BLaER1 treated with 17β-estradiol and CSF1 and Interleukin-3, amounts not matched to agents 10 nM and 100 nM (cell line): ENCODE data around the gene FIBIN.
A peak's percentile ranks its signal among the peaks of the same experiment; 100 is the strongest.

ENCODE experiments used
- H3K27ac ChIP-seq, 11 experiments: shearing (Covaris generic); formaldehyde crosslinking; 2 replicates each; pipeline ENCODE4 v1.8.1; 2022
- H3K27me3 ChIP-seq, 11 experiments: shearing (Covaris generic); formaldehyde crosslinking; 2 replicates each; pipeline ENCODE4 v1.8.1; 2022
- H3K36me3 ChIP-seq, 11 experiments: shearing (Covaris generic); formaldehyde crosslinking; 2 replicates each; pipeline ENCODE4 v1.8.1; 2022
- H3K4me1 ChIP-seq, 10 experiments: shearing (Covaris generic); formaldehyde crosslinking; 2 replicates each; pipeline ENCODE4 v1.8.1; 2022
- H3K4me2 ChIP-seq, 11 experiments: shearing (Covaris generic); formaldehyde crosslinking; 2 replicates each; pipeline ENCODE4 v1.8.1; 2022
- H3K4me3 ChIP-seq, 10 experiments: shearing (Covaris generic); formaldehyde crosslinking; 2 replicates each; pipeline ENCODE4 v1.8.1; 2022
- H3K9ac ChIP-seq, 11 experiments: shearing (Covaris generic); formaldehyde crosslinking; 2 replicates each; pipeline ENCODE4 v1.8.1; 2022
- H3K9me3 ChIP-seq, 11 experiments: shearing (Covaris generic); formaldehyde crosslinking; replicated peaks in 1 of 11; 2 replicates each; pipeline ENCODE4 v1.8.1; 2022
- H4K20me1 ChIP-seq, 11 experiments: shearing (Covaris generic); formaldehyde crosslinking; 2 replicates each; pipeline ENCODE4 v1.8.1; 2022
- Cebpa-rat ChIP-seq, 11 experiments: shearing (Covaris generic); IDR thresholded peaks; 2 replicates each; pipeline ENCODE4 v1.8.1; 2022

The FIBIN gene

DNA sequence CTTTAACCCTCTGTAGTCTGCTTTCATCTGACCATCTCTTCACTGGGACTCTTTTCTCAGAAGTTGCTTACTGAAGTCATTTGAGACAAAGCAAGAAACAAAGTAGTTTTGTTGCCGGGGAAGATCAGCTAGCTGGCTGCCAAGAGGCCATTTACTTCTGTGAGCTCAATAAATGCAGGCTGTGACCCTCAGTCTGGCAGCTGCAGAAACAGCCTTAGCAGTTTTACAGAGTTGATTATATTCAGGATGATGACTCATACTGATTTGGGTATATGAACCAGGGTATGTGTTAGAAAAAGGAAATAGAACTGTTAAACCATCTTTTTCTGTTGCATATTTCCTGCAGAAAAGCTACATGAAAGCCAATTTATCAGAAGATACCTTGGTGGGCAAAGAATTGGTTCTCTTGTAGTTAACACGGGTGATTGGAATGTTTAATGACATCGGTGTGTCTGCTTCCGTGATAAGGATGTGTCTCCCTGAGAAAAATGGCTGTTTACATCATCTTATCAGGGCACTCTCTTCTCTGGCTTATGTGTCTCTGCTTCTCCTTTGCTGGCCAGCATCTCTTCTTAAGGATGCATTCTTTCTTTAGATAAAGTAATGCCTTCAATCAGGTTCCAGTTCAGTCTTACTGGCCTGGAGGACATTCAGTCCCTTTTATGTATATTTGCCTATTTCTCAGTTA lies 18.5 kb downstream of the FIBIN start:
- Histone ChIP-seq H3K4me3 (no peak overlapping the region), H3K36me3 (no peaks in the 10 kb centered on the region), H3K4me2 (peak overlapping the region in 4 of 11 experiments; percentile 9 to 38 (median 18); a peak in 6 of 22 replicates), H4K20me1 (no peaks in the 10 kb centered on the region), H3K27ac (peak overlapping the region in 1 of 11 experiments; percentile 14; a peak in 1 of 22 replicates), H3K4me1 (peaks cover 0 to 16% (median 4%) of the 10 kb centered on the region in 10 experiments; a peak in 9 of 20 replicates), H3K9me3 (no peaks in the 10 kb centered on the region), H3K27me3 (no peaks in the 10 kb centered on the region), H3K9ac (no peak overlapping the region)
- TF ChIP-seq Cebpa-rat (IDR thresholded peaks at IDR 0.05): no peak

DNA sequence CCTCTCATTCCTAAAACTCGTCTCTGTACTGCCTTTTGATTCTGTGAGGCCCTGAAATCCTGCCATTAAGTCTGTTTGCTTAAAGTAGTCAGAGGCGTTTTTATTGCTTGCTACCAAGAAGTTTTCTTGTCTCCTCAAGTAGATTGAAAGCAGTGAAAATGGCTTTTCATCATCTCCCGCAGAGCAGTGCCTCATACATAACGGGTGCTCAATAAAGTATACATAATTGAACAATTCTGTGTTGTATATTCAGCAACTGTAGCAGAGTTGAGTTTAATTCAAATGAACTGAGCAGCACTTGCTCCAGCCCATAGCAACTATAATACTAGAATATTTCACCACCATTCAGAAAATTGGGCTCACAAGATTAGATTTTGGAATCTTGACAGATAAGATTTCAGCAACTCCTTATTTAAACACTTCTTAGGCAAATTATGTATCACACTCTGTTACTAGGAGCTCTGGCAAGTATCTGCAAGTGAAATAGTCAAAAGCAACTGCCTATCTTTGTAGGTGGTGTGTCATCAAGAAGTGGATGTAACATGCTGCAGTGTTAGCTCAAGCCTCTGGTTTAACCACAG lies 20.0 kb downstream of the FIBIN start:
- Histone ChIP-seq H3K9ac (no peak overlapping the region), H3K27ac (no peak overlapping the region), H3K4me1 (peaks cover 0 to 16% (median 4%) of the 10 kb centered on the region in 10 experiments; a peak in 9 of 20 replicates), H3K4me3 (no peak overlapping the region), H4K20me1 (no peaks in the 10 kb centered on the region), H3K27me3 (no peaks in the 10 kb centered on the region), H3K36me3 (no peaks in the 10 kb centered on the region), H3K9me3 (no peaks in the 10 kb centered on the region), H3K4me2 (no peak overlapping the region)
- TF ChIP-seq Cebpa-rat (IDR thresholded peaks at IDR 0.05): no peak

GRCh38 chr11:27018902-27019529 lies 25.1 kb downstream of the FIBIN start:
- no peak for TF ChIP-seq Cebpa-rat (IDR thresholded peaks at IDR 0.05)
- no peaks in the 10 kb centered on the region for H3K36me3 ChIP-seq
- H3K4me2 ChIP-seq: no peak overlapping the region
- H3K4me1 ChIP-seq: no peaks in the 10 kb centered on the region
- no peak overlapping the region for H3K27ac ChIP-seq
- no peak overlapping the region for H3K4me3 ChIP-seq
- H4K20me1 ChIP-seq: no peaks in the 10 kb centered on the region
- no peak overlapping the region for H3K9ac ChIP-seq
- no peaks in the 10 kb centered on the region for H3K27me3 ChIP-seq
- H3K9me3 ChIP-seq: no peaks in the 10 kb centered on the region

- H3K27ac ChIP-seq: no peak overlapping the region
Observed at GRCh38 chr11:27020751-27021150, 26.8 kb downstream of the FIBIN start.

DNA sequence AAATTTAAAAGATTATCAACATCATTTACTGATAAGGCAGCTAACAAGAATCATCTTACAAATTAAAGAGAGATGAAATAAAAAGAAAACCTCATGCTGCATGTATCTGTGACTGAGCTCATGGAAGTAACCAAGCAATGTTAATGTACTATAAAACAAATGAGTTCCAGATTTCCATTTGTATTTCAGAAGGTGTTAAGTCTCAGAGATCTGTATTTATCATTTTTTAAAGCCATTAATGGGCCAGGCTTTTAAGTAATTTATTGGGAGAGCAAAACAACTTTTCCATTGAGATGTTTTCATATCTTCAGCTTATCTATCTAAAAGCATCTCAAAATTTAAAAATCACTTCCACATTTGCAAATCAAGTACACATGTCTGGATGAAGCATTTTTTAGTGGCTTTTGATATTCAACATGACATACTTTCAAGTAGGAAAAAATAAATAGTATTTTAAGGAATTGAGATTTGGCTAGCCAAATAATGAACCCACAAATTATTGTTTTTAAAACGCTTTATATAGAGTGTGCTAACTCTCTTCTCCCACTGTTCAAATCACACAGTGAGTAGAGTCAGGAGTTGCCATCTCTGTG lies 28.8 kb downstream of the FIBIN start:
- Histone ChIP-seq H3K27me3 (no peaks in the 10 kb centered on the region), H4K20me1 (no peaks in the 10 kb centered on the region), H3K27ac (no peak overlapping the region), H3K36me3 (no peaks in the 10 kb centered on the region), H3K9me3 (no peaks in the 10 kb centered on the region), H3K4me2 (no peak overlapping the region), H3K4me3 (no peak overlapping the region), H3K4me1 (no peaks in the 10 kb centered on the region), H3K9ac (no peak overlapping the region)
- no peak for TF ChIP-seq Cebpa-rat (IDR thresholded peaks at IDR 0.05)

More at GRCh38 chr11:27020751-27021150, 26.8 kb downstream of the FIBIN start:
- H3K9ac ChIP-seq: no peak overlapping the region
- H3K4me3 ChIP-seq: no peak overlapping the region
- no peak for TF ChIP-seq Cebpa-rat (IDR thresholded peaks at IDR 0.05)
- no peaks in the 10 kb centered on the region for H3K36me3 ChIP-seq
- H3K4me2 ChIP-seq: no peak overlapping the region
- no peaks in the 10 kb centered on the region for H3K27me3 ChIP-seq
- H3K4me1 ChIP-seq: no peaks in the 10 kb centered on the region
- no peaks in the 10 kb centered on the region for H4K20me1 ChIP-seq
- H3K9me3 ChIP-seq: no peaks in the 10 kb centered on the region

- Histone ChIP-seq H4K20me1 (no peaks in the 10 kb centered on the region), H3K4me1 (no peaks in the 10 kb centered on the region), H3K27ac (no peak overlapping the region), H3K27me3 (no peaks in the 10 kb centered on the region), H3K9me3 (no peaks in the 10 kb centered on the region), H3K4me3 (no peak overlapping the region), H3K9ac (no peak overlapping the region), H3K36me3 (no peaks in the 10 kb centered on the region), H3K4me2 (no peak overlapping the region)
- TF ChIP-seq Cebpa-rat (IDR thresholded peaks at IDR 0.05): no peak
Observed at GRCh38 chr11:27024865-27025264, 31.0 kb downstream of the FIBIN start.

DNA sequence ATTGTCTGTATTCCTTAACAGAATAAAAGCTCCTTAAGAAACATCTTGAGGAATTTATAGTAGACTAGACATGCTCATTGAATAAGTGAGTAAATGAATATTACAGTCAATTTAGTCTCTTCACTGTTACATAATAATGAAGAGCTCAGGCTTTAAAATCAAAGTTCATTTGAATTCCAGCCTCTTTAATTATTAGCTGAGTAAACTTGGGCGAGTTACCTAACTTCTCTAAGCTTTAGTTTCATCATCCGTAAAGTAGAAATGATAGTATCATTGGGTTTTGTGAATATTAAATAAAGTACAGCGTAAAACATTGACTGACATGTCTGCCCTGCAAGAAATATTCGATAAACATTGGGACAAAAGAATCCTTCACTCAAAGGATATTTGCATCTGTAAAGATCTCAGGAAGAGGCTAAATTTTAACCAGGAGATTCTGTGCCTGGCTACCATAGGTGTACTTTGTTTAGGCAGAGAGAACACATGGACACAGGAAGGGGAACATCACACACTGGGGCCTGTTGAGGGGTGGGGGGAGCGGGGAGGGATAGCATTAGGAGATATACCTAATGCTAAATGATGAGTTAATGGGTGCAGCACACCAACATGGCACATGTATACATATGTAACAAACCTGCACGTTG lies 31.5 kb downstream of the FIBIN start:
- TF ChIP-seq Cebpa-rat (IDR thresholded peaks at IDR 0.05): no peak
- Histone ChIP-seq H3K4me2 (no peak overlapping the region), H3K27me3 (no peaks in the 10 kb centered on the region)

DNA sequence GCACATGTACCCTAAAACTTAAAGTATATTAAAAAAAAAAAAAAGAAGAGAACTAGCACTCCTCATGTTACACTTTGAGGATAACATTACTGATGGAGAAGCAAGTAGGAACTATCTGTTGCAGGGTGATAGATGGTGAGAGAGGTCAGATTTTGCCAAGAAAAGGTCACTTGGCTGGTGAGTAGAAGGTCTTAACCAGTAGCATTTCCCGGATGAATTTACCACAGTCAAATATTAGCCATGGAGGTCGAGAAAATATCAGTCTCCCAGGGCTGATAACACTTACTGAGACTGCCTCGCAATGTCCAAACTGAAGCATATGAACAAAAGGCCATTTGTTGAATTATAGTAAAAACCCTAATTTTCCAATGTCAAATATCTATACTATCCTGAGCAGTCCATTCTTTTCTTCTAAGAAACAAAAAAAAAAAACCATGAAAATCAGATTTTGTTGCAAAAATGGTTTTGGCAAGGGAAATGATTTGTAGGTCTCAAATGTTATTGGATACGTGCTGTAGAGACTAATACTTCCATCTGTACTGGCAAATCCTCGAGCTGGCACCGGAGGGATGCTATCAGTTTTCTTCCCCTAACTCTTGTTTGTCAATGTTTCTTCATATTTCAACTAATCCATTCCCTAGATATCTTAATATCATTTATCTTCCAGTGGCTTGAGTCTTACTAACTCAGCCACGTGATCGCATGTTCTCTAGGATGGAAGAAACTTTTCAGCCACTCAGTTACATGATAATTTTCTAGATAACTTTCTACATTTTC lies 32.2 kb downstream of the FIBIN start:
- Histone ChIP-seq H3K27me3 (no peaks in the 10 kb centered on the region), H4K20me1 (no peaks in the 10 kb centered on the region), H3K9me3 (no peaks in the 10 kb centered on the region), H3K27ac (no peak overlapping the region), H3K9ac (no peak overlapping the region), H3K36me3 (no peaks in the 10 kb centered on the region), H3K4me2 (no peak overlapping the region), H3K4me3 (no peak overlapping the region), H3K4me1 (no peaks in the 10 kb centered on the region)
- TF ChIP-seq Cebpa-rat (IDR thresholded peaks at IDR 0.05): no peak

More for the DNA sequence above, 31.5 kb downstream of the FIBIN start:
- Histone ChIP-seq H3K4me3 (no peak overlapping the region), H3K27ac (no peak overlapping the region), H3K36me3 (no peaks in the 10 kb centered on the region), H3K4me1 (no peaks in the 10 kb centered on the region), H3K9me3 (no peaks in the 10 kb centered on the region), H3K9ac (no peak overlapping the region), H4K20me1 (no peaks in the 10 kb centered on the region)
